Thymus (tissue), 11 donors: ENCODE results near the gene KIAA0753. TPM values are rescaled to one million over a fixed set of nuclear protein-coding genes. Genes with fewer than 3 reads are reported as not detected.

Experiments used
- DNase-seq, 9 donors: peaks; one replicate each; pipeline ENCODE4 v3.0.0-alpha.2; 2013; ENCODE audit warnings: low spot score in 9 of 9, low read depth in 6 of 9, missing footprints in 1 of 9
- H3K27ac ChIP-seq, 2 donors: one replicate each; pipeline ENCODE4 v1.5.1; 2013; ENCODE audit warnings: control low read depth in 1 of 2, low read depth in 1 of 2, low read length in 1 of 2, mild to moderate bottlenecking in 1 of 2, moderate library complexity in 1 of 2
- H3K27me3 ChIP-seq, 2 donors: one replicate each; pipeline ENCODE4 v1.5.1; 2013; ENCODE audit warnings: low read length in 1 of 2; ENCODE audit not compliant: control insufficient read depth in 2 of 2, insufficient read depth in 1 of 2
- H3K36me3 ChIP-seq, 2 donors: one replicate each; pipeline ENCODE4 v1.5.1; 2013; ENCODE audit warnings: low read length in 1 of 2, mild to moderate bottlenecking in 1 of 2, moderate library complexity in 1 of 2; ENCODE audit not compliant: control insufficient read depth in 2 of 2, insufficient read depth in 2 of 2
- H3K4me1 ChIP-seq, 2 donors: one replicate each; pipeline ENCODE4 v1.5.1; 2013; ENCODE audit warnings: low read length in 2 of 2; ENCODE audit not compliant: control insufficient read depth in 2 of 2, insufficient read depth in 2 of 2
- H3K4me3 ChIP-seq, 2 donors: one replicate each; pipeline ENCODE4 v1.5.1; 2013; ENCODE audit warnings: low read length in 2 of 2, control low read depth in 1 of 2, mild to moderate bottlenecking in 1 of 2
- H3K9me3 ChIP-seq, 2 donors: one replicate each; pipeline ENCODE4 v1.5.1; 2013; ENCODE audit warnings: low read length in 1 of 2, mild to moderate bottlenecking in 1 of 2; ENCODE audit not compliant: control insufficient read depth in 2 of 2, insufficient read depth in 1 of 2
- WGBS: extraction: QIAGEN DNeasy Blood & Tissue Kit; methylation state at CpG from one replicate; pipeline ENCODE4 v1.1.7; 2013; 5-methylcytosine and 5-hydroxymethylcytosine counted together
- polyA plus RNA-seq: library from polyadenylated mRNA; stranded (reverse); fragments of 200-250 nt; gene quantifications from one replicate; pipeline ENCODE4 v1.2.3, GENCODE V29; 2013
- total RNA-seq: library from RNA; stranded (reverse); fragments of 120-200 nt; gene quantifications from one replicate; pipeline ENCODE4 v1.2.4, GENCODE V29; 2013
- donor health status: healthy.

KIAA0753 gene
- total and polyA plus RNA-seq, 2 donors = 10.8 to 11.8 TPM

DNA sequence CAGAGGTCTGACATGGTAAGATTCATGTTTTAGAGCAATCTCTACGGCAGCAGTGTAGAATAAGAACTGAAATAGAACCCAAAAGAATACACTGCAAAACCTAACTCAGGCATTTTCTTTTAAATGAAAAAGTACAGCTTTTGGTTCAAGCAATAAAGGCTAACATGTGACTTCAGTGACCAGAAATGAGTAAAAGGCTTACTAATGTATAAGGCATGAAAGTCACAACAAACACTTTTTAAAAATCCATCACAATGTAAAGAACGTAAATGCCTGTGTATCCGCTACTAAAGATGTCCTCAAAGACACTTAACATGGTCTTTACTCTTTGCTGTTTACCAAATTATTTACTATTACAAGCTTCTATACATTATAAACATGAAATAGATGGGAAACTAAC lies 16.6 kb downstream of the KIAA0753 start:
- 98% methylated on average over 3 of the region's 3 CpGs for WGBS
- DNase-seq = no peak
- Histone ChIP-seq H3K4me1 (no peaks in the 10 kb centered on the region), H3K4me3 (no peak overlapping the region), H3K27me3 (no peaks in the 10 kb centered on the region), H3K9me3 (no peaks in the 10 kb centered on the region), H3K36me3 (peaks cover 34 to 55% of the 10 kb centered on the region in 2 donors), H3K27ac (no peak overlapping the region)

- H3K27ac ChIP-seq = no peak overlapping the region
- no peaks in the 10 kb centered on the region for H3K4me1 ChIP-seq
- DNase-seq = no peak
- no peaks in the 10 kb centered on the region for H3K27me3 ChIP-seq
- no peaks in the 10 kb centered on the region for H3K9me3 ChIP-seq
- 98% methylated on average over 4 of the region's 4 CpGs for WGBS
- peaks cover 40 to 52% of the 10 kb centered on the region in 2 donors for H3K36me3 ChIP-seq
- H3K4me3 ChIP-seq = no peak overlapping the region
Measured at GRCh38 chr17:6611231-6611630, 29.3 kb downstream of the KIAA0753 start.

DNA sequence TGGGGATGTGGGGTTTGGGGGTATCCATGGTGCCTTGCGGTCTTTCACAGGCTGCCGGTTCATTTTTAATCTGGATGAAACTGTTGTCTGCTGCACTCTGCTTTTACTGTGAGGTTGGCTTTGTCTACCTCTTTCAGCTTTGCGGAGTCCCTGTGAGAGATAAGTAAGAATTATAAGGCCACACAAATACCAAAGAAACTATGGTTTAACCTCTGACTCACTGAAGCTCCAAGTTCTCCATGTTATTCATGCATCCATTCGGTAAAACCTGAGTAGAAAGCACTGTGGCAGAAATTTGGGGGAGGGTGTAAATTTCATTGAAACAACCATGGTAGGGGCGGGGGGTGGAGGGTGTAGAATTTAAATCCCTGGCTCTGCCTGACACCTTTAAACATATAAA lies 30.5 kb downstream of the KIAA0753 start:
- DNase-seq = no peak
- Histone ChIP-seq H3K4me1 (no peaks in the 10 kb centered on the region), H3K4me3 (no peak overlapping the region), H3K27ac (no peak overlapping the region), H3K27me3 (no peaks in the 10 kb centered on the region), H3K36me3 (peaks cover 42 to 61% of the 10 kb centered on the region in 2 donors), H3K9me3 (no peaks in the 10 kb centered on the region)
- WGBS = 98% methylated on average over 5 of the region's 5 CpGs

DNA sequence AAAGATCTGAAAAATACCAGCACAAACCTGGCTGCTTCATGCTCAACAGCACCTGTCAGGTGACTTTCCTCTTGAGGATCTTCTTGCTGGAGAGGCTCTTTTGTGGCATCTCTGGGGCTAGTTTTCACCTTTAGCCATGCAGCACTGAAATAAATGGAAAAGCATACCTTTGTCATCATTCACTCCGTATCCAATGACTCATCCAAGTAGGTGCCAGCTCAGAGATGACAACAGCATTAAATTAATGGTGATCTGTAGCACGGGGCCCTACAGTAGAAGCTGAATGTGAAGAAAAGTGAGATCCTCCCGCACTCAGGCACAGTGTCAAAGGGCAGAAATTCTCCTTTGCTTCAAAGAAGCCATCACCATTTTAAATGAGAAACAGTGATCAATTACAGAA lies 32.2 kb downstream of the KIAA0753 start:
- H3K27me3 ChIP-seq = no peaks in the 10 kb centered on the region
- WGBS = 98% methylated on average over 3 of the region's 3 CpGs
- H3K27ac ChIP-seq = no peak overlapping the region
- no peak for DNase-seq
- H3K4me3 ChIP-seq = no peak overlapping the region
- no peaks in the 10 kb centered on the region for H3K4me1 ChIP-seq
- no peaks in the 10 kb centered on the region for H3K9me3 ChIP-seq
- peaks cover 53 to 67% of the 10 kb centered on the region in 2 donors for H3K36me3 ChIP-seq

DNA sequence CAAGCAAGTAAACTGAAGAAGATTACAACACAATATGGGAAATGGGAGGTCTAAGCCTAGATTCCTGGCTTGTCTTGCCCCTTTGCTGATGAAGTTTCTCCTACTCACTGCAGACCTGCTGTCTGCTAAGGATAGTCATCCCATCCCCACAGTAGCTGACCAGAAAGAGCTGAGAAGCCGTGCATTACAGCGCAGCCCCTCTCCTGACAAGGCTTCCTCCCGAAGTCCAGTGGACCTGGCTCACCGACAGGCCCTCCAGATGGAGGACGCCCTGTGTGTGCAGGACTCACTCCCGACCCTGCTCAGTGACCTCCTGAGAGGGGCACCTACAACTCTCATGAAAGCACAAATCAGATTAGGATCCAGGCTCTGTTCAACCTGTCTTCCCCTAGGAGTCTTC lies 35.4 kb downstream of the KIAA0753 start:
- H3K4me1 ChIP-seq = no peaks in the 10 kb centered on the region
- H3K4me3 ChIP-seq = no peak overlapping the region
- 99% methylated on average over 6 of the region's 6 CpGs for WGBS
- H3K36me3 ChIP-seq = peaks cover 52 to 61% of the 10 kb centered on the region in 2 donors
- no peak for DNase-seq
- H3K27ac ChIP-seq = no peak overlapping the region
- no peaks in the 10 kb centered on the region for H3K9me3 ChIP-seq
- no peaks in the 10 kb centered on the region for H3K27me3 ChIP-seq

DNA sequence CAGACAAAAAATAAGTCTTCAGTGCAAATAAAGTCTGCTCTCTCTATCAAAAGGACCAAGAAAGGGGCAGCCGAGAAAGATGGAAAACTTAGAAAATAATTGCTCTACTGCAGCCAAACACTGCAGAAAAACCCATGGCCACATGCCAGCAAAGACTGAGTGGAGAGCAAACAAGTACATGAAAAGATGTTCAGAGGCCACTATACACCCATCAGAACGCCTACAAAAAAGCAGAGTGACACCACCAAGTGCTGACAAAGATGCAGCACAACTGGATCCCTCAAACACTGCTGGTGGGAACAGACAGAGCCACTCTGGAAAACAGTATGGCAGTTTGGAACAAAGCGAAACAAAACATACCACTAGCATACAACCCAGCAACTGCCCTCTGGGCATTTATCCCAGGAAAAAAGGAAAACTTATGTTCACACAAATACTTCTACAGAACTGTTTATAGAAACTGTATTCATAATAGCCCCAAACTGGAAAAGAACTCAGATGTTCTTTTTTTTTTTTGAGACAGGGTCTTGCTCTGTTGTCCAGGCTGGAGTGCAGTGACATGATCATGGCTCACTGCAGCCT lies 36.7 kb downstream of the KIAA0753 start:
- no peak overlapping the region for H3K4me3 ChIP-seq
- DNase-seq = no peak
- no peaks in the 10 kb centered on the region for H3K9me3 ChIP-seq
- no peak overlapping the region for H3K27ac ChIP-seq
- peaks cover 44 to 55% of the 10 kb centered on the region in 2 donors for H3K36me3 ChIP-seq
- H3K4me1 ChIP-seq = no peaks in the 10 kb centered on the region
- H3K27me3 ChIP-seq = no peaks in the 10 kb centered on the region
- WGBS = 93% methylated on average over 3 of the region's 3 CpGs

DNA sequence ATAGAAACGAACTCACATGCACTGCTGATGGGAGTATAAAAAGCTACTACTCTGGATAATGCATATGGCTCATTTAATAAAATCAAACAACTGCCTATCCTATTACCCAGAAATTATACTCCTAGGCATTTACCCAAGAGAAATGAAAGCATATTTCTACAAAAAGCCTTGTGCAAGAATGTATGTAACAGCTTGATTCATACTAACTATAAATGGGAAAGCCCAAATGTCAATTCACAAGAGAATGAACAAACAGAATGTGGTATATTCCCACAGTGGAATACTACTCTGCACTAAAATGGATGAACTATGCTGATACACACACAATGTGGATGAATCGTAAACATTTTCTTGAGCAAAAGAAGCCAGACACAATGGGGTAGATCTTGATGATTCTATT lies 38.4 kb downstream of the KIAA0753 start:
- no peaks in the 10 kb centered on the region for H3K4me1 ChIP-seq
- peaks cover 38 to 53% of the 10 kb centered on the region in 2 donors for H3K36me3 ChIP-seq
- no peaks in the 10 kb centered on the region for H3K9me3 ChIP-seq
- no peak overlapping the region for H3K4me3 ChIP-seq
- no peak for DNase-seq
- H3K27me3 ChIP-seq = no peaks in the 10 kb centered on the region
- whole genome bisulfite sequencing = 98% methylated on average over 2 of the region's 2 CpGs
- no peak overlapping the region for H3K27ac ChIP-seq

GRCh38 chr17:6599364-6599763 lies 41.1 kb downstream of the KIAA0753 start:
- peak in 1 of 9 donors; percentile 5 for DNase-seq
- H3K9me3 ChIP-seq = no peaks in the 10 kb centered on the region

DNA sequence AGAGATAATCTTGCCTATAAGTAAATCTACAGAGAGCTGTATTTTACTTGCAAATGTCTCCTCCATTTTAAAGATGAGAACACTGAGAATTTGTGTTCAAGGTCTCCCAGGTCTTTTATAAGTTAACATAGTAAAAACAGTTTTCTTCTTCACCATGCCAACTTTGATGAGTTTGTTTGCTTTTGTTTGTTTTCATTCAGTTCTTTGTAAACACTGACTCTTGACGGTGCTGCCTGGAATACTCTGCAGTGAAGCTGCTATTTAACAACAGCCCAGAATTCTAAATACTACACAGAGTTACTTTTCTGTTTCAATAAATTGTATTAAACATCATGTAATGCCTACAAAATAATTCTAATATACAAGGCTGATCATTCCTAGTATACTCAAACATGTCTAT lies 42.8 kb downstream of the KIAA0753 start:
- Histone ChIP-seq H3K4me1 (no peaks in the 10 kb centered on the region), H3K27me3 (no peaks in the 10 kb centered on the region), H3K4me3 (no peak overlapping the region), H3K27ac (no peak overlapping the region), H3K9me3 (no peaks in the 10 kb centered on the region), H3K36me3 (peaks cover 36 to 49% of the 10 kb centered on the region in 2 donors)
- 95% methylated on average over 1 of the region's 1 CpG for WGBS
- DNase-seq = no peak

More at GRCh38 chr17:6599364-6599763, 41.1 kb downstream of the KIAA0753 start:
- Histone ChIP-seq H3K36me3 (peaks cover 35 to 44% of the 10 kb centered on the region in 2 donors), H3K27me3 (no peaks in the 10 kb centered on the region), H3K4me3 (no peak overlapping the region), H3K4me1 (no peaks in the 10 kb centered on the region), H3K27ac (no peak overlapping the region)
